Stimulated activated CD4-positive, alpha-beta T cell treated with anti-CD3 and anti-CD28 coated beads, Interleukin-4, amount 100 ng/mL, for 1 hour (primary cell): ENCODE measurements around the gene FCER1A.
"Not testable (repeated sequence)": the region's sequence is repeated elsewhere in the genome, so short reads cannot be mapped to it uniquely, and the experiment has no call there.

Experiments used
- DNase-seq: peaks from one replicate; pipeline ENCODE4 v3.0.0-alpha.2; 2020

Gene FCER1A

GRCh38 chr1:159302095-159302494 is at the start of gene FCER1A:
FCER1A (plus strand) TSS chr1:159302336; CDS start chr1:159302365, 29 bp downstream.
- DNase-seq: no peak

GRCh38 chr1:159261311-159261710 is 40.8 kb upstream of the FCER1A start:
- DNase-seq: no peak

- no peak for DNase-seq
Observed at GRCh38 chr1:159261721-159262494, 40.2 kb upstream of the FCER1A start.

GRCh38 chr1:159266832-159267231 is 35.3 kb upstream of the FCER1A start:
- DNase-seq: no peak

- DNase-seq: no peak
Observed at GRCh38 chr1:159274631-159275030, 27.5 kb upstream of the FCER1A start.

- no peak for DNase-seq
Observed at GRCh38 chr1:159275891-159276290, 26.2 kb upstream of the FCER1A start.

GRCh38 chr1:159279773-159280172 is 22.4 kb upstream of the FCER1A start:
- DNase-seq: no peak

- no peak for DNase-seq
Observed at GRCh38 chr1:159282118-159282517, 20.0 kb upstream of the FCER1A start.

- no peak for DNase-seq
Observed at GRCh38 chr1:159289060-159289459, 13.1 kb upstream of the FCER1A start.

- no peak for DNase-seq
Observed at GRCh38 chr1:159291424-159291823, 10.7 kb upstream of the FCER1A start.

GRCh38 chr1:159296706-159297375 is 5.3 kb upstream of the FCER1A start:
- DNase-seq: no peak

GRCh38 chr1:159300146-159300545 is 2.0 kb upstream of the FCER1A start:
- no peak for DNase-seq

- no peak for DNase-seq
Observed at GRCh38 chr1:159307346-159308020, 5.3 kb downstream of the FCER1A start.

- DNase-seq: no peak
Observed at GRCh38 chr1:159311679-159312078, 9.5 kb downstream of the FCER1A start.

- no peak for DNase-seq
Observed at GRCh38 chr1:159315381-159315780, 13.2 kb downstream of the FCER1A start.

- no peak for DNase-seq
Observed at GRCh38 chr1:159318784-159319551, 16.8 kb downstream of the FCER1A start.

- DNase-seq: no peak
Observed at GRCh38 chr1:159334797-159335196, 32.7 kb downstream of the FCER1A start.

- no peak for DNase-seq
Observed at GRCh38 chr1:159338018-159338417, 35.9 kb downstream of the FCER1A start.

- DNase-seq: no peak
Observed at GRCh38 chr1:159339536-159339935, 37.4 kb downstream of the FCER1A start.

- DNase-seq: no peak
Observed at GRCh38 chr1:159341736-159342135, 39.6 kb downstream of the FCER1A start.

GRCh38 chr1:159342761-159343425 is 40.8 kb downstream of the FCER1A start:
- DNase-seq: no peak

GRCh38 chr1:159349374-159349773 is 47.2 kb downstream of the FCER1A start:
- not testable (repeated sequence) for DNase-seq

GRCh38 chr1:159352436-159352835 is 50.3 kb downstream of the FCER1A start:
- DNase-seq: no peak
